Inflammatory macrophage treated with lipopolysaccharide for 4 hours (primary cell): Measurements from ENCODE around the gene KIAA0586.

Experiments
- DNase-seq: peaks from one replicate; pipeline ENCODE4 v3.0.0-alpha.2; 2020

The KIAA0586 gene

GRCh38 chr14:58599707-58600106, 172.2 kb downstream of the KIAA0586 start:
- no peak for DNase-seq
